K562 (cell line): Measurements from ENCODE around the gene KLHDC7A. TPM values are rescaled to one million over a fixed set of nuclear protein-coding genes. Genes with fewer than 3 reads are reported as not detected.
A peak's percentile ranks its signal among the peaks of the same experiment; 100 is the strongest.

Source experiments
- ARID1B ChIP-seq: fragments of 450-650 bp; IDR thresholded peaks from 2 replicates; pipeline ENCODE4 v1.6.1; 2016; ENCODE audit warnings: antibody characterized with exemption, mild to moderate bottlenecking, inconsistent platforms
- ATF2 ChIP-seq: sonication (generic); formaldehyde crosslinking; IDR thresholded peaks from 2 replicates; pipeline ENCODE4 v1.8.1; 2022; ENCODE audit warnings: missing genetic modification reagents
- ELF1 ChIP-seq: fragments of 200-800 bp; sonication (Bioruptor generic); IDR thresholded peaks from 2 replicates; pipeline ENCODE4 v1.6.1; 2016; ENCODE audit warnings: missing genetic modification characterization, missing compliant biosample characterization
- ELF2 ChIP-seq: fragments of 250-450 bp; sonication (Bioruptor Pico); IDR thresholded peaks from 2 replicates; pipeline ENCODE4 v1.5.0; 2021; ENCODE audit warnings: mild to moderate bottlenecking
- ETS1 ChIP-seq: conservative IDR thresholded peaks from 2 replicates; pipeline ENCODE4 v1.6.1; 2011; ENCODE audit warnings: low read depth, mild to moderate bottlenecking, low read length; ENCODE audit not compliant: control insufficient read depth
- GATAD2B ChIP-seq: fragments of 450-650 bp; IDR thresholded peaks from 2 replicates; pipeline ENCODE4 v1.6.1; 2017; ENCODE audit warnings: mild to moderate bottlenecking, borderline replicate concordance
- KAT2B ChIP-seq: IDR thresholded peaks from one replicate; pipeline ENCODE4 v1.6.1; 2012; ENCODE audit warnings: low read depth, mild to moderate bottlenecking, control low read depth, inconsistent platforms, low read length, moderate library complexity
- KLF13 ChIP-seq: fragments of 450-650 bp; IDR thresholded peaks from 2 replicates; pipeline ENCODE4 v1.6.1; 2016; ENCODE audit warnings: missing genetic modification characterization, low read depth, mild to moderate bottlenecking, missing compliant biosample characterization, moderate library complexity, borderline replicate concordance
- MAFK ChIP-seq: IDR thresholded peaks from 2 replicates; pipeline ENCODE4 v1.6.1; 2011; ENCODE audit warnings: low read length, improper control_type of control experiment
- MNT ChIP-seq, 2 experiments: fragments of 450-650 bp; conservative IDR thresholded peaks; 2 replicates each; pipeline ENCODE4 v1.6.1; 2017; ENCODE audit warnings: mild to moderate bottlenecking in 2 of 2, moderate library complexity in 2 of 2
- PYGO2 ChIP-seq: fragments of 450-650 bp; IDR thresholded peaks from 2 replicates; pipeline ENCODE4 v1.6.1; 2016; ENCODE audit warnings: mild to moderate bottlenecking, missing genetic modification characterization, moderate library complexity, missing compliant biosample characterization
- RAD51 ChIP-seq: fragments of 450-650 bp; IDR thresholded peaks from 2 replicates; pipeline ENCODE4 v1.7.1; 2016; ENCODE audit warnings: low read depth, mild to moderate bottlenecking, borderline replicate concordance
- RFX5 ChIP-seq: IDR thresholded peaks from 2 replicates; pipeline ENCODE4 v1.6.1; 2011; ENCODE audit warnings: low read depth, mild to moderate bottlenecking, improper control_type of control experiment, low read length
- RFX7 ChIP-seq: fragments of 250-450 bp; sonication (Bioruptor Pico); IDR thresholded peaks from 2 replicates; pipeline ENCODE4 v1.5.1; 2021; ENCODE audit warnings: mild to moderate bottlenecking
- SMARCA4 ChIP-seq: fragments of 450-650 bp; IDR thresholded peaks from 2 replicates; pipeline ENCODE4 v1.6.1; 2016
- STAG1 ChIP-seq: sonication (generic); formaldehyde crosslinking; IDR thresholded peaks from 2 replicates; pipeline ENCODE4 v1.5.0; 2020; ENCODE audit warnings: missing genetic modification reagents, borderline replicate concordance
- ZC3H4 ChIP-seq: sonication (generic); formaldehyde crosslinking; IDR thresholded peaks from 2 replicates; pipeline ENCODE4 v1.9.0; 2021; ENCODE audit warnings: missing genetic modification reagents, borderline replicate concordance
- ZFP1 ChIP-seq: fragments of 450-650 bp; formaldehyde crosslinking; IDR thresholded peaks from 2 replicates; pipeline ENCODE4 v1.4.0; 2020; ENCODE audit warnings: mild to moderate bottlenecking, mixed read lengths
- ZNF197 ChIP-seq: fragments of 200-800 bp; sonication (Bioruptor generic); IDR thresholded peaks from 2 replicates; pipeline ENCODE4 v1.6.1; 2016; ENCODE audit warnings: low read depth, missing genetic modification characterization, missing compliant biosample characterization
- ZNF282 ChIP-seq: sonication (generic); formaldehyde crosslinking; IDR thresholded peaks from 2 replicates; pipeline ENCODE4 v1.8.1; 2023; ENCODE audit warnings: missing genetic modification reagents
- ZNF444 ChIP-seq: fragments of 250-450 bp; sonication (Bioruptor Pico); IDR thresholded peaks from 2 replicates; pipeline ENCODE4 v1.4.0; 2020; ENCODE audit warnings: mild to moderate bottlenecking, moderate library complexity
- ZNF511 ChIP-seq: sonication (generic); formaldehyde crosslinking; IDR thresholded peaks from 2 replicates; pipeline ENCODE4 v1.8.0; 2022; ENCODE audit warnings: mild to moderate bottlenecking, missing genetic modification reagents
- polyA plus RNA-seq, 8 experiments: library from polyadenylated mRNA; depleted of rRNA in 4 of 8; stranded (reverse) in 5 of 8; unstranded in 3 of 8; fragments of >200 nt; fragmentation: Nextera tagmentation in 2 of 8; fragmentation: Illumina TruSeq in 1 of 8; extraction: Ambion mirVana in 2 of 8; extraction: Trizol in 1 of 8; gene quantifications; 2 replicates each; pipeline versions ENCODE4 v1.2.1 to v1.2.3, GENCODE V29; 2011 to 2014; ENCODE audit warnings: inconsistent platforms in 1 of 8, missing spikeins in 1 of 8
- total RNA-seq, 7 experiments: library from RNA; depleted of rRNA in 6 of 7; stranded (reverse); fragments of >200 nt in 6 of 7; fragmentation: Illumina TruSeq in 2 of 7; extraction: Trizol in 2 of 7; gene quantifications; 2 replicates each; pipeline versions ENCODE4 v1.2.1 to v1.2.3, GENCODE V29; 2011 to 2021; ENCODE audit warnings: low replicate concordance in 1 of 7
- TF ChIP-seq, protein P1 (sequence below): sonication (generic); formaldehyde crosslinking; IDR thresholded peaks from 2 replicates; pipeline ENCODE4 v1.9.0; 2022; ENCODE audit warnings: mild to moderate bottlenecking, missing genetic modification reagents

The KLHDC7A gene
- total and polyA plus RNA-seq, 9 of the 15 experiments (the other 6 are each of a cell fraction or from before 2014, with no cell fraction given) = 0.01 to 0.02 (median 0.01) TPM; not detected in 6

DNA sequence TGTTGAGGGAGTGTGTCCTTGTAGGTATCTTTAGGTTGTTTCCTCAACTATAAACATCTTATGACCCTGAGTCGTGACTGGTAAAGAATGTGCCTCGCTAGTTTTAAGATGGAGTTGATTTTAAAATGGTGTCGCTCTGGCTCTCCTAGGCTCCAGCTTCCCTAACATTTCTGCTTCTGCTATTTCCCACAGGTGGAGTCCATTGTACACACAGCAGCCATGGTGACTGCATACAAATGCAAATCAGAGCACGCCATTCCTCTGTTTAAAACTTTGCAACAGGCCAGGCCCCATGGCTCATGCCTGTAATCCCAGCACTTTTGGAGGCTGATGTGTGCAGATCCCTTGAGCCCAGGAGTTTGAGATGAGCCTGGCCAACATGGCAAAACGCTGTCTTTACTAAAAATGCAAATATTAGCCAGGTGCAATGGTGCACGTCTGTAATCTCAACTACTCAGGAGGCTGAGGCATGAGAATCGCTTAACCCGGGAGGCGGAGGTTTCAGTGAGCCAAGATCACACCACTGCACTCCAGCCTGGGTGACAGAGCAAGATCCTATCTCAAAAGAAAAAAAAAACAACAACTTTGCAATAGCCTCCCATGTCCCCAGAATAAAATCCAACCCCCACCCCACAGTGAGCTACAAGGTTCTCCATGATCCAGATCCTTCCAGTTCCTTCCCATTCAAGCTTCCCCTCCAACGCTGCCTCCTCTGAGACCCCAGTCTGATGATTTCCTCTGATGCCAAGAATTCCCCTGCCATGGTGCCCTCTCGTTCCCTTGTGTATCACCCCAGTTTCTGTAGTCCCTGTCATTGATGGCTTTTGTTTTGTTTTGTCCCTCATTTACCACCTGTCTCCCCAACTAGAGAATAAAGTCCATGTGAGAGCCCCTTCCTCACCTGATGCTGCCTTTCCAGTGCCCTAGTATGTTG, 36.9 kb upstream of the KLHDC7A start (continued):
- TF ChIP-seq ETS1 = no peak
- no peak for TF ChIP-seq ZC3H4 (CRISPR knock-in tag)
- no peak for TF ChIP-seq RFX5
- TF ChIP-seq ELF2 (CRISPR knock-in tag) = peak; percentile 82; the same call in 1 of the 2 replicates
- TF ChIP-seq ARID1B = peak; percentile 67
- TF ChIP-seq ZNF282 = no peak
- TF ChIP-seq ZFP1 (CRISPR knock-in tag) = peak; percentile 76; the same call in 1 of the 2 replicates
- TF ChIP-seq SMARCA4 = peak; percentile 59; the same call in 1 of the 2 replicates
- no peak for TF ChIP-seq KAT2B
- TF ChIP-seq ZNF197 (CRISPR knock-in tag) = no peak
- no peak for TF ChIP-seq KLF13 (tag)
- TF ChIP-seq RFX7 (CRISPR knock-in tag) = peak; percentile 60; the same call in 1 of the 2 replicates
- no peak for TF ChIP-seq RAD51
- TF ChIP-seq PYGO2 (tag) = peak; percentile 81
- TF ChIP-seq, protein P1, sequence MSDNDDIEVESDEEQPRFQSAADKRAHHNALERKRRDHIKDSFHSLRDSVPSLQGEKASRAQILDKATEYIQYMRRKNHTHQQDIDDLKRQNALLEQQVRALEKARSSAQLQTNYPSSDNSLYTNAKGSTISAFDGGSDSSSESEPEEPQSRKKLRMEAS (CRISPR knock-in tag) = no peak
- no peak for TF ChIP-seq ZNF511 (CRISPR knock-in tag)
- TF ChIP-seq ATF2 (CRISPR knock-in tag) = no peak
- peak; percentile 84; the same call in 1 of the 2 replicates for TF ChIP-seq ZNF444 (CRISPR knock-in tag)
- TF ChIP-seq GATAD2B = no peak
- TF ChIP-seq STAG1 (CRISPR knock-in tag) = no peak
- TF ChIP-seq MNT (conservative IDR thresholded peaks at IDR 0.05) = no peak
- no peak for TF ChIP-seq ELF1 (tag)
- no peak for TF ChIP-seq MAFK
